Neuron (in vitro differentiated cells): Measurements from ENCODE around the gene PCDHB12.
"Not testable (repeated sequence)": the region's sequence is repeated elsewhere in the genome, so short reads cannot be mapped to it uniquely, and the experiment has no call there.

ENCODE experiments used
- H2AFZ ChIP-seq: one replicate; pipeline ENCODE4 v1.6.1; 2013; ENCODE audit warnings: low read depth, mild to moderate bottlenecking, inconsistent platforms, low read length, moderate library complexity
- H3K27me3 ChIP-seq: one replicate; pipeline ENCODE4 v1.6.1; 2013; ENCODE audit warnings: low read length; ENCODE audit not compliant: insufficient read depth
- H3K36me3 ChIP-seq: one replicate; pipeline ENCODE4 v1.6.1; 2013; ENCODE audit warnings: low read length; ENCODE audit not compliant: insufficient read depth
- H3K4me1 ChIP-seq: one replicate; pipeline ENCODE4 v1.6.1; 2013; ENCODE audit warnings: low read length; ENCODE audit not compliant: insufficient read depth
- H3K4me3 ChIP-seq: 2 replicates; pipeline ENCODE4 v1.5.1; 2013; ENCODE audit warnings: mild to moderate bottlenecking, low read length, moderate library complexity
- H3K9me3 ChIP-seq: one replicate; pipeline ENCODE4 v1.6.1; 2013; ENCODE audit warnings: low read length

The PCDHB12 gene

GRCh38 chr5:141208478-141208877 is at the start of gene PCDHB12:
Gene PCDHB12 (plus strand): TSS chr5:141208719. CDS start chr5:141208908, 189 bp downstream.
- no peak within 1 kb of the TSS for H3K4me3 ChIP-seq
- H2AFZ ChIP-seq = no peak within 1 kb of the TSS
- H3K36me3 ChIP-seq = peaks cover 5% of the 10 kb centered on the region
- no peaks in the 10 kb centered on the region for H3K4me1 ChIP-seq
- H3K9me3 ChIP-seq = peaks cover 22% of the 10 kb centered on the region
- H3K27me3 ChIP-seq = no peaks in the 10 kb centered on the region

- Histone ChIP-seq H3K4me1 (no peaks in the 10 kb centered on the region), H2AFZ (no peak within 1 kb of the TSS), H3K36me3 (no peaks in the 10 kb centered on the region), H3K4me3 (no peak within 1 kb of the TSS), H3K27me3 (no peaks in the 10 kb centered on the region), H3K9me3 (peaks cover 11% of the 10 kb centered on the region)
Observed at GRCh38 chr5:141172381-141173204, 35.9 kb upstream of the PCDHB12 start, which contains the start of gene PCDHB7. Gene PCDHB7 (plus strand): TSS chr5:141172644. CDS start chr5:141172836, 192 bp downstream.

GRCh38 chr5:141174291-141175104 is 34.0 kb upstream of the PCDHB12 start:
- H3K27me3 ChIP-seq, H3K4me3 ChIP-seq, H2AFZ ChIP-seq, H3K36me3 ChIP-seq, H3K4me1 ChIP-seq: not testable (repeated sequence)
- H3K9me3 ChIP-seq = peaks cover 14% of the 10 kb centered on the region

- H3K4me3 ChIP-seq = no peak overlapping the region
- no peaks in the 10 kb centered on the region for H3K27me3 ChIP-seq
- H3K36me3 ChIP-seq = no peaks in the 10 kb centered on the region
- H3K4me1 ChIP-seq = no peaks in the 10 kb centered on the region
- peaks cover 14% of the 10 kb centered on the region for H3K9me3 ChIP-seq
- no peak overlapping the region for H2AFZ ChIP-seq
Observed at GRCh38 chr5:141175933-141176332, 32.6 kb upstream of the PCDHB12 start.

- not testable (repeated sequence) for H3K4me1 ChIP-seq, H3K36me3 ChIP-seq, H2AFZ ChIP-seq, H3K27me3 ChIP-seq, H3K4me3 ChIP-seq
- peaks cover 14% of the 10 kb centered on the region for H3K9me3 ChIP-seq
Observed at GRCh38 chr5:141177577-141178191, 30.8 kb upstream of the PCDHB12 start, which contains the start of gene PCDHB8. Gene PCDHB8 (plus strand): TSS chr5:141177790. CDS start chr5:141178035, 245 bp downstream.

GRCh38 chr5:141179371-141179770 is 29.1 kb upstream of the PCDHB12 start:
- H3K4me3 ChIP-seq, H3K4me1 ChIP-seq, H3K36me3 ChIP-seq, H3K9me3 ChIP-seq, H2AFZ ChIP-seq, H3K27me3 ChIP-seq: not testable (repeated sequence)

GRCh38 chr5:141179876-141180275 is 28.6 kb upstream of the PCDHB12 start:
- H2AFZ ChIP-seq, H3K36me3 ChIP-seq, H3K27me3 ChIP-seq, H3K4me1 ChIP-seq, H3K4me3 ChIP-seq: not testable (repeated sequence)
- peaks cover 12% of the 10 kb centered on the region for H3K9me3 ChIP-seq

GRCh38 chr5:141180313-141180712 is 28.2 kb upstream of the PCDHB12 start:
- no peaks in the 10 kb centered on the region for H3K27me3 ChIP-seq

GRCh38 chr5:141182248-141182647 is 26.3 kb upstream of the PCDHB12 start, which contains the start of gene PCDHB16:
Gene PCDHB16 (plus strand): TSS chr5:141182387. CDS start chr5:141182560, 173 bp downstream.
- Histone ChIP-seq H3K27me3 (no peaks in the 10 kb centered on the region), H3K4me1 (no peaks in the 10 kb centered on the region)

More at GRCh38 chr5:141180313-141180712, 28.2 kb upstream of the PCDHB12 start:
- Histone ChIP-seq H3K4me3 (no peak overlapping the region), H3K9me3 (peaks cover 12% of the 10 kb centered on the region), H3K4me1 (no peaks in the 10 kb centered on the region), H2AFZ (no peak overlapping the region), H3K36me3 (no peaks in the 10 kb centered on the region)

GRCh38 chr5:141184117-141184855 is 24.2 kb upstream of the PCDHB12 start:
- H2AFZ ChIP-seq, H3K27me3 ChIP-seq, H3K4me1 ChIP-seq, H3K4me3 ChIP-seq, H3K36me3 ChIP-seq: not testable (repeated sequence)
- peaks cover 14% of the 10 kb centered on the region for H3K9me3 ChIP-seq

More at GRCh38 chr5:141182248-141182647, 26.3 kb upstream of the PCDHB12 start, which contains the start of gene PCDHB16:
- Histone ChIP-seq H3K36me3 (no peaks in the 10 kb centered on the region), H3K4me3 (peak within 1 kb of the TSS; percentile 44), H3K9me3 (peaks cover 13% of the 10 kb centered on the region), H2AFZ (no peak within 1 kb of the TSS)

GRCh38 chr5:141186897-141187512 is 21.5 kb upstream of the PCDHB12 start, which contains the start of gene PCDHB9:
Gene PCDHB9 (plus strand): TSS chr5:141187161. CDS start chr5:141187319, 158 bp downstream.
- no peaks in the 10 kb centered on the region for H3K27me3 ChIP-seq
- H3K4me1 ChIP-seq = no peaks in the 10 kb centered on the region
- H3K9me3 ChIP-seq = peaks cover 17% of the 10 kb centered on the region
- H2AFZ ChIP-seq = no peak within 1 kb of the TSS
- peak within 1 kb of the TSS; percentile 34 for H3K4me3 ChIP-seq
- no peaks in the 10 kb centered on the region for H3K36me3 ChIP-seq

GRCh38 chr5:141188682-141189081 is 19.8 kb upstream of the PCDHB12 start:
- peaks cover 18% of the 10 kb centered on the region for H3K9me3 ChIP-seq
- not testable (repeated sequence) for H3K4me1 ChIP-seq, H3K4me3 ChIP-seq, H3K27me3 ChIP-seq, H2AFZ ChIP-seq, H3K36me3 ChIP-seq
